ENCODE measurements around the gene TTC3.

Gene TTC3

DNA sequence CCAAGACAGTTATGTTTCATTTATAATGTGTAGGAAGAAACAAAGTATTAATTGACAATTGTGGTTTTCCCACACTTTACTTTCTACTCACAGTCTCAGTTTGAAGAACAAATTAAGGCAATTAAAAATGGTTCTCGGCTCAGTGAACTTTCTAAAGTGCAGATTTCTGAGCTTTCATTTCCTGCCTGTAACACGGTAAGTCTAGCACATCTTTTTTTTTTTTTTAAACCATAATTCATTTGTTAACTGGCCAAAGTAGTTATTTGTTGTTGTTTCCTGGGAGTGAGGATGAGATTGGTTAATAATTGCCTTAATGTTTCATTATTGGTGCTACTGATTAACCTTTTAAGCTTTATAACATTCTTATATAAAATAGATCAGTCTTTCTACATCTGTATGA, 119.0 kb downstream of the TTC3 start:
- no peak for DNase-seq (ENCODE audit: low read depth in 2 of 3, low spot score in 1 of 3)

DNA sequence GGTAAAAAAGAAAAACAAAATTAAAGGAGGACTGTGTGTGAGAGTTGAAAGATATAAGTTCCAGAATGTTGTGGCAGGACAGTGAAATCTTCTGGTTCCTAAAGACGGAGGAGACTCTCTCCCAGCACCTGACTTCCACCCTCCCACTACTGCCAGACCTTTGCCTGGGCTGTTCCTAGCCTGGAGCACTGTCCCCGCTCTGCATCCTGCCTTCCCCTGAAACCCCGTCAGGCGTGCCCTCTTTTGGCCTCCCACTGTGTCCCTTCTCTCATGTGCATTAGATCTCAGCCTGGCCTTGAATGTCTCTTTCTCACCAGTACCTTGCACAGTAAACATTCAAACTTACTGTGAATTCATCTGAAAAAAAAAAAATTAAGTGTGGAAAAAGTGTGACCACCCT, 120.0 kb downstream of the TTC3 start:
- DNase-seq (ENCODE audit: low read depth in 2 of 3, low spot score in 1 of 3) = no peak

DNA sequence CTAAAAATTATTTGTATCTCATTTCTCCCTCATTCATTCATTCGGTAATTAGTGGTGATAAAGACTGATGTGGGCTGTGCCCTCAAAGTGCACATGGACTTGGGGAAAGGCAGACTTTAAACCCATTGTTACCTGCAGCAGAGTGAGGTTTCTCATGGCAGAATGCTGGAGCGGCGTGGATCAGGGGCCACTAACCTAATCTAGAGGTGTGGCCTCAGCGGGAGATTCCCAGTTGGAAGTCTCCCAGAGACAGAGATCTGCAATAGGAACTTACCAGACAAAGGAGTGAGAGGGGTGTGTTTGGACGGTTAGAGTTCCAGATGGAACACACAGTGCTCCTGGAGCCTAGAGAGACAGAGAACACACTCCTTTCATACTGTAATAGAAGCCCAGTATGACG, 120.6 kb downstream of the TTC3 start:
- no peak for DNase-seq (ENCODE audit: low read depth in 2 of 3, low spot score in 1 of 3)

DNA sequence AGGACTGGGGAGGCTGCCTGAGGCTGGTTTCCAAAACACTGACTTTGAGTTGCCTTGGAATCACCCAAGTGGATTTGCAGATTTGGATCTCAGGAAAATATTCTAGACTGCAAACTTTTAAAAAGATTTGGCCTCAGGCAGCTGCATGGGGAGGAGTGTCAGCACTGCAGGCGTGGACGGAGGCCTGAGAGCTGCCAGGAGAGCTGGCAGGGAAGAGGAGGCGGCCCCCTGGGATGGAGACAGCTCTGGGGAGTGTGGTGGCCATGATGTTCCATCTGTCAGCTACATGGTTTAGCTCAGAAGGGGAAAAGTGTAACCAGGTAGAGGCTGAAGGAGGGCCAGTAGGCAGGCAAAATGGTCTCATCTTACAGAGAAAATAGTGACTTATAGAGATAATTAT, 122.0 kb downstream of the TTC3 start:
- no peak for DNase-seq (ENCODE audit: low read depth in 2 of 3, low spot score in 1 of 3)

DNA sequence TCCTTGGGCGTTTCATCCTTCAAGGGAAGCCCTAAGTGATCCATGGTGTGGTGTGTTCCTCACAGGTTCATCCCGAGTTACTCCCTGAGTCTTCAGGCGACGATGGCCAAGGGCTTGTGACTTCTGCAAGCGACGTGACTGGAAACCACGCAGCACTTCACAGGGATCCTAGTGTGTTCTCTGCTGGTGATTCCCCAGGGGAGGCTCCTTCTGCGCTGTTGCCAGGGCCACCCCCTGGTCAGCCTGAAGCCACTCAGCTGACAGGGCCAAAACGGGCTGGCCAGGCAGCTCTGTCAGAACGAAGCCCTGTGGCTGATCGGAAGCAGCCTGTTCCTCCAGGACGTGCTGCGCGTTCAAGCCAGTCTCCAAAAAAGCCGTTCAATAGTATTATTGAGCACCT, 122.6 kb downstream of the TTC3 start:
- no peak for DNase-seq (ENCODE audit: low read depth in 2 of 3, low spot score in 1 of 3)

DNA sequence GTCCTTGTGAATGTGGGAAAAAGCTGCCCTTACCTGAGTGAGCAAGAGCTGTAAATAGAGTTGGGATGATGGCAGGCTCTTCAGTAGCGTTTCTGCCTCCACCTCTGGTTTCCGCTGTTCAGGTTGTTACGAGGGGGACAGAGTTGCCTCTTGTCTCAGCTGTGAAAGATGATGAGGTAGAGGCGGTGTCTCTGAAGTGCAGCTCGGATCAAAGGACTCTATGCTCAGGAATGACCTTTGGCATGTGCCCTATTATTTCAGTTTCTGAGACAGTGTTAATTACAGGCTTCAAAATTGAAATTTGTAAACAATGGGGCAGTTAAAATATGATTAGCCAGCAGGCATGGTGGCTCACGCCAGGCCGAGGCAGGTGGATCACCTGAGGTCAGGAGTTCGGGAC, 123.8 kb downstream of the TTC3 start:
- DNase-seq (ENCODE audit: low read depth in 2 of 3, low spot score in 1 of 3) = no peak

DNA sequence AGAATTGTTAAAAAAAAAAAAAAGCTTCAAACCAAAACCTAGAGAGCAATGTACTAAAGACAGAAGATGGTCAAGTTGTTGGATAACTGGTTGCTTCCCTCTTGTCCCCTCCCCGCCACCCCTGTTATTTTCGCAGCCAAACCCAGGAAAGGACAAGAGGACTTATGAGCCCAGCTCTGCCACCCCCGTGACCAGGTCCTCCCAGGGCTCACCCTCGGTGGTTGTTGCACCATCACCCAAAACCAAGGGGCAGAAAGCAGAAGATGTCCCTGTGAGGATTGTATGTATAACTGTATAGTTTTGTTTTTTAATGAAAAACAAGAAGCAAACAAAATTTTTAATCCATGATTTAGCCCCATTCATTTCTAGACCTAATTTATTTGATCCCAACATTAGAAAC, 124.7 kb downstream of the TTC3 start:
- no peak for DNase-seq (ENCODE audit: low read depth in 2 of 3, low spot score in 1 of 3)

DNA sequence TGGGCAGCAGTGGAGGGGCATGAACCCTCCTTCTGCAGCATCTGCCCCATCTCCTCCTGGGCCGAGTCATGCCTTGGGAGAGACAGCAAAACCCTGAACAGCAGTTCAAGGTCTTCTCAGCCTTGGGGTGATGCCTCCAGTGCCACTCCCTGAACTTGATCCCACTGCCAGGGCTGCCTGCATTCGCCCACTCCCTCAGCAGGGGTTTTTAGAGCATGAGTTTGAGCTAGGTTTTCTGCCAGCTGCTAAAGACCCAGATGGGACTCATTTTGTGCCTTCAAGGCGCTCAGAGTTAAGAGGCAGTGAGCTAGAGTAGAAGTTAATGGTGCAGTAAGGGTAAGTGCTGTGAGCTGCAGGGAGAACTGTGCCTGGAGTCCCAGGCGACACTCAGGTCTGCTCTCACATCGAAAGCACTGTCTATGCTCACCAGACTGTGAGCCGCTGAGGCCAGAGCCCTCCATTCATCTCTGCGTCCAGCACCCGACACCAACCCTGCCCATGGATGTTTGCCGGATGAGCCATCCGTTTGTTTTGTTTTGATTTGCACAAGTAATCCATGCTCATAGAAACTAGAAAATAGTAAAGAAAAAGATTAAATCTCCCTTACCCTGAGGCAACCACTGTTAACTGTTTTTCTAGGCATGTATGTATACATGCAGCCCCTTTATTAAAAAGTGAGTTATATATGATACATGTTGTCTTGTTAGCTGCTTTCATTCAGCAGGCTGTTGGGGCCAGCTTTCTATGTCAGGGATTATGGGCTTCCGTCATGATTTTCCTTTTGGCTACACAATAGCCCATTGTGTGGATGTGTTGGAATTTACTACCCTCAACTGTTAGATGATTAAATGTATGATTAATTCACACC, 126.2 kb downstream of the TTC3 start:
- DNase-seq (ENCODE audit: low read depth in 2 of 3, low spot score in 1 of 3) = no peak

DNA sequence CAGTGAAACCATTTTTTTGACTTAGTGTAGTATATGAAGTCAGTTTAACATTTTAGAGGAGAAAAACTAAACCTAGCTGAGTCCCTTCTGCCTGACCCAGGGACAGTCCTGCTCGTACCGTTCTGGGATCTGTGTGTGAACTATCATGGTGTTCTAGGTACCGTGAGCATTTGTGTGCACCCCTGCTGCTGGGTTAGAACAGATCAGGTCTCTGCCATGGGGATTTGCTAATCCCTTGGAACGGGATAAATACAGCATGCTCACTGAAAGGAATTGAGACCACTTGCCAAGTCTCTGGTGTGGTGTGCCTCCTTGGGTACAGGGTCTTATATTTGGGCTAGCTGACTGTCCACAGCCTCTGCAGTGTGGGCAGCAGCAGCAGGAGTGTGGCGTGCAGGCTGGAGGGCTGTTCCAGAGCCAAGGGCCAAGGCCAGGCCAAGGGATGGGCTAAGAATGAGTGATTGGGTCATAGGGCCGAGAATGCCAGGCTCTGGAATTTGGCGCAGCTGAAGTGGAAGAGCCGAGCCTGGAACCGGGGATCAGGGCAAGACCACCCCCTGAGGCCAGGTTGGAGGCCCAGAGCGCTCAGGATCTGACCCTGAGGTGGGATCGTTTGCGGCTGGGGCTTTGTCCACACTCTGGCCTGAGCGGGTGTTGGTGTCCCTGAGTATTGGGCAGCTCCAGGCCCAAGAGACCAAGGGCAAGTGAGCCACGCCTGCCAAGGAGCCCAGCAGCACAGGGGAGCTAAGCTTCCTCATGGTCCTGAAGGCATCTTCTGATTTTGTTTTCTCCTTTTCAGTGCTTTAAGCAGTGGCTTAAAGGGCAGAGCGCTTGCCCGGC, 127.8 kb downstream of the TTC3 start:
- no peak for DNase-seq (ENCODE audit: low read depth in 2 of 3, low spot score in 1 of 3)

DNA sequence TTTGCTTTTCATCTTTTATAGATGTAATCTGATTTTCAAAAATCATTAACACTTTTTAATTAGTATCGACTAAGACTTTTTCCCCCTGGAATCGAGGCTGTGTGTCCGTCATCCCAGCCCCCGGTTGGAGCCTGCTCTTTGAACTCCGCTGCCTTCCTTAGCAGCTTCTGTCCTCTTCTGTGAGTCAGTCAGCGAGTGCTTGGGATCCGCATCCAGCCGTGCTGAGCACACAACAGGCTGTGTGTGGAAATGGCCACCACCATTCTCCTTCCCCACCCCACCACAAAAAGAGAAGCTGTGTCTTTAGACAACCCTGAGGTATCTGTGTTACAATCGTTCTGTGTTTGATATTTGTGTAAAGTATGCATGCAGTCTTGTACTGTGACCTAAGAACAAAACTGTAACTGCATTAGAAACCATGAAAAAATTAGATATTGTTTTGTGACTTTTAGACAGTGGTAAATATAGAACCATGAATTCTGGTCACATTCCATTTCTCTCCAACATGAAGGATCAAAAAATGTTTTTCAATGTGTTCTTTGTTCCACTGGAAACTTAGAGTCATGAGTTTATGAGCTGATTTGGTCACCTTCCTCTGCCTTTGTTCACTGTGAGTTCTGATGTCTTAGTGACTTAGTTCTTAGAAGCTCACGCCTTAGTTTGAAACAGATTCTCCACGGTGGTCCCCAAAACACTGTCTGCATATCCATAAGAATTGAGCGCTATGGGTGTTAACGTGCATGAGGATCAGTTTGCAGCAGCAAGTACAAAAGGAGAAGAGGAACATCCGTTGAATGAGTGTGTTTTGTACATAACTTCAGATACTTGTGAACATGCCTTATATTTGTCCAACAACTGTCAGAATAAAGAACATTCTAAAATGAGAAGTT, 129.4 kb downstream of the TTC3 start:
- DNase-seq (ENCODE audit: low read depth in 2 of 3, low spot score in 1 of 3) = no peak

DNA sequence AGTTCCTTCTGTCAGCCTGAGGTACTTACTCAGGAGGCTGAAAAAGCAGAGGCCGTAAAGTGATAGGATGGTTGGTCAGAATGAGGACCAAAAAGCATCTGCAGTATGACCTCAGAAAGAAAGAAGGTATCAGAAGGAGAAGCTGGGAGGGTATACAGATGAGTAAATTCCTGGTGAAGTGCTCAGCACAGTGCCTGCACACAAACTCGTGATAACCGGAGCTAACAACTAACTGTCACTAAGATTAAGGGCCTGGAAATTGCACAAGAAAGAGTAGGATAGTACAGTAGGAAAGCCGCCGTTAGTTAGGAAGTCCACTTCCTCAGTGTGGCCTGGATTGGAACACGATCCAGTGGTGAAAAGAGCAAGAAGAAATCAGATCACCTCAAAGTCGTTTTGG, 131.5 kb downstream of the TTC3 start:
- DNase-seq (ENCODE audit: low read depth in 2 of 3, low spot score in 1 of 3) = no peak

DNA sequence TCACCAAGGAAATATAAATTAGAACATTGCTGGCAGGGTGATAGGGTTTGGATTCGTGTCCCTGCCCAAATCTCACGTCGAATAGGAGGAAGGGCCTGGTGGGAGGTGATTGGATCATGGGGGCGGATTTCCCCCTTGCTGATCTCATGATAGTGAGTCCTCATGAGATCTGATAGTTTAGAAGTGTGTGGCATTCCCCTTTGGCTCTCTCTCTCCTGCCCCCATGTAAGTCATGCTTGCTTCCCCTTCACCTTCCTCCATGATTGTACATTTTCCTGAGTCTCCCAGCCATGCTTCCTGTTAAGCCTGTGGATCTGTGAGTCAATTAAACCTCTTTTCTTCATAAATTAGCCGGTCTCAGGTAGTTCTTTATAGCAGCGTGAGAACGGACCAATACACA, 133.4 kb downstream of the TTC3 start:
- no peak for DNase-seq (ENCODE audit: low read depth in 2 of 3, low spot score in 1 of 3)

DNA sequence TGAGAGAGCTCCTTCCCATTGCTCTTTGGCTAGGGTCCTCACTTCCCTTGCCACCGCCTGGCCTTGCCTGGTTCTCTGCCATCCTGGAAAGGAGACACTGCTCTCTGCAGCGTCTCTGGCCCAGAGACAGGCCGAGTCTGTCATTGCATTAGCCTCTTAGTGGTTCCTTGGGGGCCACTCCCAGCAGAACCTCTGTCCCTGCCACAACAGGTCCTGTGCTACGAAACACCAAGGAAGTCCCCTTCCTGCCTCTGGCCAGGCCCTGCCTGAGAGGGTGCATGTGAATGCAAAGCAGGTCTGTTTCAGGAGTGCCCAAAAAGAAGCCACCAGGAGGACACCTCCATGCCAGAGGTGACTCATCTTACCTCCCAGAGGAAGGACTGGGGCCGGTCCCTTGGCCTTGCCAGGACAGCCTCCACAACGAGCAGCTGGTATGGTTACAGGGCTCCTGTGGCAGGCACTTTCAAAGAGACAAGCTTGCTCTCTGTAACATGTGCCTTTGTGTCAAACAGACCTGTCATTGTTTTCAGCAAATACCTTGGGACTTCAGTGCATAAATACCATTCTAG, 134.5 kb downstream of the TTC3 start:
- no peak for DNase-seq (ENCODE audit: low read depth in 2 of 3, low spot score in 1 of 3)

DNA sequence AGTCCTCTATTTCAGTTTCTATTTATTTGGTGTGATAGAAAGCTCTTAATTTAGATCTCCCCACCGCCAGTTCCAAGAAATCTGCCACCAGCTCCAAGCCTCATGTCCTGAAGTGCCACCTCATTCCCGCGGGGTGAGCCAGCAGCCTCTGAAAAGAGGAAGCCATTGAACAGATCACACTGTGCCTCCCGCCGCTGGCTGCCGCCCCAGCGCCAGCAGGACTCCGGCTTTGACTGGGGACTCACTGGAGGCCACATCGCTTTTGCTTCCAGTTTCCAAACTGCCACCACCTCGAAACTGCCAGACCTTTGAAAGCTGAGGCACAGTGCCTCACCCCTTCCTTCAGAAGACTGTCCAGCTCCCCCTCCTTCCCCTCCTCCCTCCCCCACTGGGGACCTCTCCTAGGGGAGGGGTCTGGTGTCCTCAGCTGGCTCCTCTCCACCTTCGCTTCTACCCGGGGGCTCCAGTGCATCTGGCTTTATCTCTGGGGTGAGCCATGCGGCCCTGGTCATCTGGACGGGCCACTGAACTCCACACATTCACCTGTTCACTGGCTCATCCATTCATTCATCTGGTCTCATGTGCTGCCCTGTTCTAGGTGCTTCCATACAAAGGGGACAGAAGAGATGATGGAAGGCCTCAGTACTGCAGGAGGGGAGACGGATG, 135.1 kb downstream of the TTC3 start:
- DNase-seq (ENCODE audit: low read depth in 2 of 3, low spot score in 1 of 3) = peak in 1 of 3 donors; percentile 4

DNA sequence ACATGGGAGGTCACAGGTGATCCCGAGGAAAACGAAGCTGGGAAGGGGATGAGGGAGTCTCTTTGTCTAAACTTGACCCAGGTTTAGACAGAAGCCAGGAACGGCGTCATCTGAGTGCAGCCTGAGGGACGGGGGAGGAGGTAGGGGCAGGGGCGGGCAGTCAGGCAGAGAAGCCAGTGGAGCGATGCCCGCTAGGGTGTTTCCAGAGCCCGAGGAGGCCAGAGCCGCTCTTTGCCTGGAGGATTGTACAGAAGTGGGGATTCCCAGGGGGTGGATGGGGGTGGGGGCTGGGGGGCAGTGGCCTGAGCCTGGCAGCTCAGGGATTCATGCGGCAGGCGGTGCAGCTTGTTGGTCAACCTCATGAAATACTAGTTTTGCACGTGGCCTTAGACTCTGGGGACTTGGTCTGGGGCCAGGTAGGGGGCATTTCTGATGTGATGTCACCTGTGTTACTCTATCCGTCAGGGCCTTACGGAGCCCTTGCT, 135.7 kb downstream of the TTC3 start:
- DNase-seq (ENCODE audit: low read depth in 2 of 3, low spot score in 1 of 3) = no peak

DNA sequence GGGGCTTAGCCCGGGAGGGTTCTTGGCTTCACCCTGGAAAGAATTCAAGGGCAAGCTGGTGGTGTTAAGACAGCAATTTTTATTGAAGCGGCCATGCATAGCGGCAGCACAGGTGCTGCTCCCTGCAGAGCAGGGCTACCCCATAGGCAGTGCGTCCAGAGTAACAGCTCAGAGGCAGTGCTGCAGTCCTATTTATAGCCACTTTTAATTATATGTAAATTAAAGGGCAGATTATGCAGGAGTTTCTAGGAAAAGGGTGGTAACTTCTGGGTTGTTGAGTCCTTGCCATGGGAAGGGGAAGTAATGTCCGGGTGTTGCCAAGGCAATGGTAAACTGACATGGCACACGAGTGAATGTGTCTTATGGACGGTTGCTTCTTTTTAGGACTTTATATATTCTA, 137.1 kb downstream of the TTC3 start:
- DNase-seq (ENCODE audit: low read depth in 2 of 3, low spot score in 1 of 3) = no peak

DNA sequence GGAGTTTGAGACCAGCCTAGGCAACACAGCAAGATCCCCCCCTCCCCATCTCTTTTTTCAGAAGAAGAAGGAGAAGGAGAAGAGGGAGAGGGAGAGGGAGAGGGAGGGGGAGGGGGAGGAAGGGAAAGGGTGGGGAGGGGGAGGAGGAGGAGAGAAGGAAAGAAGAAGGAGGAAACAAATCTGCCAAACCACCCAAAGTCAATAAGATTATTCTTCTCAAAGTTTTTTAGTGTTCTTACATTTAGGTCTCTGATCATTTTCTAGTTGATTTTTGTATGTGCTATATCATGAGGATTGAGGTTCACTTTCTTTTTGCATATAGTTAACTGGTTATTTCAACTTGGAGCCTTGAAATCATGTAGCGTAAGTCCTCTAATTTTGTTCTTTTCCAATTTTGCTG, 137.7 kb downstream of the TTC3 start:
- DNase-seq (ENCODE audit: low read depth in 2 of 3, low spot score in 1 of 3) = no peak

DNA sequence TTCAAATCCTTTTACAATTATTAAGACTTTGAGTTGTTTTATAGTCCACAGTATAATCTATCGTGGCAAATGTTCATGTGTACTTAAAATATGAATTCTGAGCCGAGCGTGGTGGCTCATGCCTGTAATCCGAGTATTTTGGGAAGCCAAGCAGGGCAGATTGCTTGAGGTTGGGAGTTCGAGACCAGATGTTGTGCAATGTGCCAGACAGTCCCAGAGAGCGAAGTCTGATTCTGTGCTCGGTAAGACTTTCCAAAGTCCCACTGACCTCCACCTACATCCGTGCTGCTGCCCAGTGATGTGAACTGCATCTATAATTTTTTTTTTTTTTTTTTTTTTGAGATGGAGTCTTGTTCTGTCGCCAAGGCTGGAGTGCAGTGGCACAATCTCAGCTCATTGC, 141.9 kb downstream of the TTC3 start:
- no peak for DNase-seq (ENCODE audit: low read depth in 2 of 3, low spot score in 1 of 3)

DNA sequence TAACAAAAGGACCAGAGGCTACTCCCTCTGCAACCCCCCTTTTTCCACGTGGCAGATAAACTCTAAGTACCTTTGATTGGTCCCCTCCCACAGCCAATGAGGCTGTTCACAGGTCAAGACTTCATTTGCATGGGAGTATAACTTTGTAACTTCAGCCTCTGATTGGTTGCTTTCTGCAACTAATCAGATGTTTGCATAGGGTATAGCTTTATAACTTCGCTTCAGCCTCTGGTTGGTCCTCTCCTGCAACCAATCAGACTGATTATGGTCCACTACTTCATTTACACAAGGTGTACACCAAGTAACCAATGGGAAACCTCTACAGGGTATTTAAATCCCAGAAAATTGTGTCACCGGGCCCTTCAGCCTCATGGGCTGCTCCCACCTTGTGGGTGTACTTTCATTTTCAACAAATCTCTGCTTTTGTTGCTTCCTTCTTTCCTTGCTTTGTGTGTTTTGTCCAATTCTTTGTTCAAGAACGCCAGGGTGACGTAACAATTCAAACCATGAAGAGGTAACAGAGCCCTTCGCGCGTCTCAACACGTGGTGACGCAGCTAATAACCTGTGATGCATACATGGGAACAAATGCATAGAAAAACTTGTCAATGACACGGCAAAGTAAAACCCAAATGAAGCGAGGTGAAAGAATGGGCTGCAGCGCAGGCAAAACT, 146.8 kb downstream of the TTC3 start:
- DNase-seq (ENCODE audit: low read depth in 2 of 3, low spot score in 1 of 3) = peak in 1 of 3 donors; percentile 18
